ENCODE data around the gene TYMP.

GRCh38 chr22:50569896-50570535, 40.2 kb upstream of the TYMP start:
- TF ChIP-seq, protein P1, sequence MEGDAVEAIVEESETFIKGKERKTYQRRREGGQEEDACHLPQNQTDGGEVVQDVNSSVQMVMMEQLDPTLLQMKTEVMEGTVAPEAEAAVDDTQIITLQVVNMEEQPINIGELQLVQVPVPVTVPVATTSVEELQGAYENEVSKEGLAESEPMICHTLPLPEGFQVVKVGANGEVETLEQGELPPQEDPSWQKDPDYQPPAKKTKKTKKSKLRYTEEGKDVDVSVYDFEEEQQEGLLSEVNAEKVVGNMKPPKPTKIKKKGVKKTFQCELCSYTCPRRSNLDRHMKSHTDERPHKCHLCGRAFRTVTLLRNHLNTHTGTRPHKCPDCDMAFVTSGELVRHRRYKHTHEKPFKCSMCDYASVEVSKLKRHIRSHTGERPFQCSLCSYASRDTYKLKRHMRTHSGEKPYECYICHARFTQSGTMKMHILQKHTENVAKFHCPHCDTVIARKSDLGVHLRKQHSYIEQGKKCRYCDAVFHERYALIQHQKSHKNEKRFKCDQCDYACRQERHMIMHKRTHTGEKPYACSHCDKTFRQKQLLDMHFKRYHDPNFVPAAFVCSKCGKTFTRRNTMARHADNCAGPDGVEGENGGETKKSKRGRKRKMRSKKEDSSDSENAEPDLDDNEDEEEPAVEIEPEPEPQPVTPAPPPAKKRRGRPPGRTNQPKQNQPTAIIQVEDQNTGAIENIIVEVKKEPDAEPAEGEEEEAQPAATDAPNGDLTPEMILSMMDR (conservative IDR thresholded peaks at IDR 0.05) = no peak
- TF ChIP-seq EZH2 (IDR thresholded peaks at IDR 0.05; ENCODE audit: low read depth) = no peak
